TTC549 (cell line): ENCODE data around the gene SLC25A43.
"Not testable (repeated sequence)": the region's sequence is repeated elsewhere in the genome, so short reads cannot be mapped to it uniquely, and the experiment has no call there.

Experiments used
- FAIRE-seq: peaks from 2 replicates; lab custom pipeline; 2012; peaks lifted over from hg19 to GRCh38; lab: Jason Lieb, UNC

SLC25A43 gene

DNA sequence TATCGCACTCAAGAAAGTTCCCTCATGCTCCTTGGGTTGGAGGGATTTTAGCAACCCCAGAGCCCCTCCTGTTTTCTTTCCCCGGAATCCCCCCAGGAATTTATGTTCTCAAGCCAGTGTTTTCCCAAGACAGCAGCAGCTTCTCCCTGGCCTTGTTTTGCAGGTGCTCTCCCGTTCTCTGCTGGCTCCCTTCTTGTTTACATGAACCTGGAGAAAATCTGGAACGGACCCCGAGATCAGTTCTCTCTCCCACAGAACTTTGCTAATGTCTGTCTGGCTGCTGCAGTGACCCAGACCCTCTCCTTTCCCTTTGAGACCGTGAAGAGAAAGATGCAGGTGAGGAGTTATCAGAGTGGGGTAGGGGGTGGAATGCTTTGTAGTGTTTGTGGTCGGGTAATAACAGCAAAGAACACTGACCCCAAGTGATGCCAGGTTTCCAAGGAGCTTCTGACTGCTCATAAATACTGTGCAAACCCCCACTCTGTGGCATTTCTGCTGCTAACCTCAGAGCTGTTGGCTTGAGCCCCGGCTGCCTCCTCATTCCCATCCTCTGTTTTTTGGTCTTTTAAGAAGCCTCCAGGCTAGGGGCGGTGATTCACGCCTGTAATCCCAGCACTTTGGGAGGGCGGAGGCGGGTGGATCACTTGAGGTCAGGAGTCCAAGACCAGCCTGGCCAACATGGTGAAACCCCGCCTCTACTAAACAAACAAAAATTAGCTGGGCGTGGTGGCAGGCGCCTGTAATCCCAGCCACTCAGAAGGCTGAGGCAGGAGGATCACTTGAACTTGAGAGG, 11.1 kb downstream of the SLC25A43 start:
- no peak for FAIRE-seq

DNA sequence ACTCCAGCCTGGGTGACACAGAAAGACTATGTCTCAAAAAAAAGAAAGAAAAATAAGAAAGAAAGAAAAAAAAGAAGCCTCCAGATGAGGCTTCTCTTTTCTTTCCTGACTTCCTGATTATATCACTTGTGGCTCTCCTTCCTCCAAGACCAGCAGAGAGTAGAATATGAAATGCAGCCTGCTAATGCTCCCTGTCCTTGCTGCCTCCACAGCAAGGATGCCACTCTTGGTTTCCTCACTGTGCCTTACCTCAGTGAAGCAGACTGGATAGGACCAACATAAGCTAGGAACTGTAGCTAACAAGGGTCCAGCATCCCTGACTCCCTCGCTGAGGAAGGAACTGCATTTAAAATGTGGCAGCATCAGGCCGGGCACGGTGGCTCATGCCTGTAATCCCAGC, 11.7 kb downstream of the SLC25A43 start:
- FAIRE-seq = no peak

DNA sequence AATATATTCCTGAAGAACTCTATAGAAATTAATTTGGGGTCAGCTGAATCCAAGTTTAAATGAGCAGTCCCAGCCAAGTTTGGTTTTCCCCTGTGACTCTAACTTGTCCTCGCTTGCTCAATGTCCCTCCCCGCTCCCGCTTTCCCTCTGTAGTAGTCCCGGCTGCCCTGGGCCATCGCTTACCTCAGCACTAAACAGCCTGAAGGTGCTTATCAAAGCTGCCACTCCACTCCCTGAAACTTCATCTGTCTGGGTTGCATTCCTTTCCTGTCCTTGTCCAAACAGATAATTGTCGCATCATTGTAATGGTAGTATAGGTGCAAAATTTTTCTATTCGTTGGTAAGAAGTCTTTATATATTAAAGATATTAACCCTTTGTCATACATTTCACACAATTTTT, 12.8 kb downstream of the SLC25A43 start:
- no peak for FAIRE-seq

DNA sequence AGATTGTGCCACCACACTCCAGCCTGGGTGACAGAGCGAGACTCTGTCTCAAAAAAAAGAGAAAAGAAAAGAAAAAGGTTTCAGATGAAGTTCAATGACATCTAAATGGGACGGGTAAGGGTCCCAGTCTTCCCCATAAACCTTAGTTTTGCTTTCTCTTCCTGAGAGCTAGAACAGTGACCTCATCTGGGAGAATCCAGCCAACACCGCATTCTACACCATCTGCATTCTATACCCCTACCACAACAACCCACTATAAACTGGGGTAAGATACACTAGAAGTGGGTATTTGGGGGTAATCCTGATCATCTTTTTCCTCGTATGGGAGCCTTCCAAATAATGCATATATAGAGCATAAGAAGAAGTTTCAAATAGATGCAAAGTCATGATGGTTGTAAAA, 18.2 kb downstream of the SLC25A43 start:
- no peak for FAIRE-seq

DNA sequence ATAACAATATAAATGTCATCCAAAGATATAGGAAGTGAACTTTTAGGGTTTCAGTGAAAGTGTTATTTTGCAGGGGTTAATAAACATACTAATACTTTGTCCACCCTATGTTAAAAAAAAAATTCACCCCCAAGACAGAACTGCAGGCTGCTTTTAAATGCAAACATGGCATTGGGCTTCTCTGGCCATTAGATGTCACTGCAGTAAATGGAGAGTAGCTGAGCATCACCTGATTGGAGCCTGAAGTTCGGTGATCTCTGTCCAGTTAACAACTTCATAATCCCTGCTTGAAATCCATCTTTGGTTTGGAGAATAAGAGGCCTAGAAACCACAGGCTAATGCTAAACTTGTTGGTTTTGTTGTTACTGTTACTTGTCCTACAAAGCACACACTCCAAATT, 18.7 kb downstream of the SLC25A43 start:
- FAIRE-seq = no peak

DNA sequence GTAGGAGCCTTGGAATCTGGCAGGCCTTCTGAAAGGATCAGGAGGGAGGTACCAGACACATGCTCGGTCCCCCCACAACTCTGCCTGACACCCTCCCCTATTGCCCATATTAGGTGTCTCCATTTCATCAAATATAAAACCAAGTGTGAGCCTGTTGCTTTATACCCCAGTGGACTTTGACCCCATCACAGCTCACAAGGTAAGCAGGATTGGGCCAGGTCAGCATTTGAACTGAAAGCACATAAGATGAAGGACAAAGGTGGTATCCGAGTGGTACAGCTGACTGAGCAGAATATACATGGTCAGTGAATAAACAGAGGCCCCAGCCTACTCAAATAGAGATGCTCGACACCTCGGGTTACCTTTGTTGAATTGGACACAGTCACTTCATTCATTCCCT, 20.0 kb downstream of the SLC25A43 start:
- no peak for FAIRE-seq

DNA sequence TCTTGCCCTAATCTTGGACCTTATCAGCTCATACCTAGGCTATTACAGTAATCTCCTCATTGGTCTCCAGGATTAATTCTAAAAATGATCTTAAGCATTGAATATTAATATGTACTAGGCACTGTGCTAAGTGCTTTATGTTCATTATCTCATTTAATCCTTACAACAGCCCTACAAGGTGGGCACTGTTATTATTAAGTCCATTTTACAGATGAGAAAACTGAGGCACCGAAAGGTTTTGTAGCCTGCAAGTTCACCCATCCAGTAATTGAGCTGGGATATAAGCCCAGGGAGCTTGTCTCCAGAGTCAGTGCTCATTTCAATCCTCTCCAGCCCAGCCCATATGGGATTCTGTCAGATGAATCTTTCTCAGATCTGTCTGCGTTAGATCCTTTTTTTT, 20.8 kb downstream of the SLC25A43 start:
- no peak for FAIRE-seq

DNA sequence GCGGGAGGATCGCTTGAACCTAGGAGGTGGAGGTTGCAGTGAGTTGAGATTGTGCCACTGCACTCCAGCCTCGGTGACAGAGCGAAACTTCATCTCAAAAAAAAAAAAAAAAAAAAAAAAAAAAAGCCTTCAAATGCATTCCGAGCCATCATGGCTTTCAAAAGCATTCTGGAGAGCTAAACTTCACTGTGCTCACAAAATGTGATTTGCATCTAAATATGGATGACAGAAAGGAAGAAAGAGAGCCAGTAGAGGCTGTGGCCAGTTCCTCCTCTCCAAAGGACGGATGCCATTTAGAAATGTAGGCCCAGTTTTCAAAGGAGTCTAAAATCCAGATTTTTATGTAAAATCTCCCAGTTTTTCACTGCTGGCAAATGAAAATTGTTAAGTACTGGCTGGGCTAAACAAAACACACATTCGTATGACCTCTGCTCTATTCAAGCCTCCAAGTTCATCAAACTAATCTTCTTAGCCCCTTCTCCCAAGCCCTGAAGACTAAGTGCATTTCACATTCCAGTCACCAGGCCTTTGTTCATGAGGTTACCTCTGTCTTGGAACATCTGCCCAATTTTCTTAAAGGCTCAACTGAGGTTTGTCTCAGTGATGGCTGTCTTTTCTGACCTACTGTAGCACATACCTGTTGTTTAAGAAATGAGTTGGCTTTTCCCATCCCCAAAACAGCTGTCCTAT, 22.0 kb downstream of the SLC25A43 start:
- no peak for FAIRE-seq

DNA sequence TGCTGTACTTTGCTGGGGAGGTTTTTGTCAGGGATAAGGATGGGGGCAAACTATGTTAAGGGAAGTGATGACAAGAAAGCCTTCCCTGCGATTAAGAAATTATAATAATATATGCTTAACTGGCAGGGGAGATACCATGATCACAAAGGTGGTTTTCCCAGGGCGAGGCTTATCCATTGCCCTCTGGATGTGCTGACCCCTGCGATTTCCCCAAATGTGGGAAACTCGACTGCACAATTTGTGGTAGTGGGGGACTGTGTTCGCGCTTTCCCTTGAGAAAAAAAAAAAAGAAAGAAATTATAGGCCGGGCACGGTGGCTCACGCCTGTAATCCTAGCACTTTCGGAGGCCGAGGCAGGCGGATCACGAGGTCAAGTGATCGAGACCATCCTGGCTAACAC, 24.5 kb downstream of the SLC25A43 start:
- FAIRE-seq = no peak

DNA sequence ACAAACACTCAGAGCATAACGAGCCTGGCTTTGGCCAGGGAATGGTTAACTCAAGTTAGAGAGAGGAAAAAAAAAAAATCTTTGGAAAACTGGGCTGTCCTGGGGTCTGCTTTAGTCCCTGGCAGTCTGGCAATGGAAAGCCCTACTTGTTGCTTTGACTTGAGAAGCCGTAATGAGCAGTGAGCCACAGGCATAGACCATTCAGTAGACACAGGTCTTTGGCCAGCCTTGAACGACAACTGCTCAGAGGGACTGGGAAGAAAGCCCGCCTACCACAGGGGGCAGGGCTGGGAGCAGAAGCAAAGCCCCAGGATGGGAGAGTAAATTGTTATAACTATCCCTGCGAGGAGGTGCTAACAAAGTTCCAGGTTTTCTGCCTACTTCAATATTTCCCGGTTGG, 25.9 kb downstream of the SLC25A43 start:
- FAIRE-seq = no peak

DNA sequence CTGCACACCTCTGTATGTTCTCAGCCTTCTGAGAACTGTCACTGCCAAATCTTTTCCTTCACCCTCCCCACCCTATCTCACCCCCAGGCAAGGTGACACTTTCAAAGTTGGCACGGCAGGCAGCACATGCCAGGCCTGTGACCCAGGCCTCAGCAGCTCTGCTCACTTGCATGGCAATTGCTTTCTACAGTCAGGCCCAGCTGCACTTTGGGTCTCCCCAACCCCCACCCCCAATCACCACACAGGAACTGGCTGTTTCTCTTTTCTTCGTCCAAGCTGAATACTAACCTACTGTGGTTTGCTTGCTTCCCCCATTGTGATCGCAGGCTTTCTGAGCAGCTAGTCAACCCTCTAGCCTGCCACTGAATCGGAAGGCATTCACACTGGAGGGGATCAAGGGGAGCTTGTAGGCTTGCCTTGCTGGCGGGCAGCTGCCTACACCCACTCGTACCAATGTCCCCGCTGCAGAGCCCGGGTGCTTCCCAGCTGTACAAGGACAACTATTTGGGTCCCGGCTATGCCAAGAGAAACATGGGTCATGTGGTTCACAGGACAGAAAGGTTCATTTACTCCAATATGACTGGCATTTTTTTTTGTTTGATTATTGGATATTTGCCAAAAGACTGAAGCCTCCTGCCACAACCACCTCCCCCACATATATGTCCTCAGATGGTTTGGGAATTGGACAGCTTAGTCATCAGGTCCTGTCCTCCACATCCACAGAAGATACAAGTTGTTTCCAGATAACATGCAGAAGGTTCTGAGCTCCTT, 28.1 kb downstream of the SLC25A43 start:
- FAIRE-seq = no peak

DNA sequence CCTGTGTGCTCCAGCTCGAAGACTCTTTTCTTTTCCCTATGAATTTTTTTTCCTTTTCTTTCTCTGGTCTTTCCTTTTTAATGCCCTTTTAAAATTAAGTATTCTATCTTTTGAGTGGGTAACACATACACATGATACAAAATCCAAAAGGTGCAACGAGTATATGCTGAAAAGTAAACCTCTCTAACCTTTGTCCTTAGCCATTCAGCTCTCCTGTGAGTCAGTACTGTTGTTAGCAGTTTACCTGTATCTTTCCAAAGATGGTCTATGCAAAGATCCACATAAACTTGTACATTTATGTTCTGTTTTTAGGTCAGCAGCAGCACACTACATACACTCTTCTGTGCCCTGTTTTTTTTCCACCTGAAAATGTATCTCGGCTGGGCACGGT, 28.7 kb downstream of the SLC25A43 start:
- FAIRE-seq = no peak

DNA sequence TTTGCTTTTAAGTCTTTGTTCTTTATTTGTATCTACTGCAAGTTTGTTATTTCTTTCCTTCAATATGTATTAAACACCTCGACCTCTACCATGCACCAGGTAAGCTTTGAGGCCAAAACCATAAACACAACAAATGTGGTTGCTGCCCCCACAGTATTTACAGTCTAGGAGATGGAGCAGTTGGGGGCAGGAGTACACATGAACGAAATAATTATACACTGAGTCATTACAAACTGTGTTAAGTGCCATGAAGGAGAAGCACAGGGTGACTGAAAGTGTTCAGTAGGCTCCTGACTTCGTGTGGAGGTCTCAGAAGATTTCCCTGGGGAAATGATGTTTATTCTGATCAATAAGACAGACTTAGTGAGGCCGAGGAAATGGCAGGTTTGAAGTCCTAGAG, 30.3 kb downstream of the SLC25A43 start:
- no peak for FAIRE-seq

DNA sequence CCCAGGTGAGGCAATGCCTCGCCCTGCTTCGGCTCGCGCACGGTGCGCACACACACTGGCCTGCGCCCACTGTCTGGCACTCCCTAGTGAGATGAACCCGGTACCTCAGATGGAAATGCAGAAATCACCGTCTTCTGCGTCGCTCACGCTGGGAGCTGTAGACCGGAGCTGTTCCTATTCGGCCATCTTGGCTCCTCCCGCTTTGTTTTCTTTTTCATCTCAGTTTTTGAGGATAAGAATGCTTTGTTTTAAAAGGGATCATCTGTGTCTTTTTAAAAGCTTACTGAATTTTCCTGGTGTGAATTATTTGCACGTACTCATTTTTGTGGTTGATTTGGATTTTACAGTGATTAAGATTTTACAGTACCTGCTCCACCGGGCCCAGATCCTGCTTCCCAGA, 42.2 kb downstream of the SLC25A43 start:
- not testable (repeated sequence) for FAIRE-seq

DNA sequence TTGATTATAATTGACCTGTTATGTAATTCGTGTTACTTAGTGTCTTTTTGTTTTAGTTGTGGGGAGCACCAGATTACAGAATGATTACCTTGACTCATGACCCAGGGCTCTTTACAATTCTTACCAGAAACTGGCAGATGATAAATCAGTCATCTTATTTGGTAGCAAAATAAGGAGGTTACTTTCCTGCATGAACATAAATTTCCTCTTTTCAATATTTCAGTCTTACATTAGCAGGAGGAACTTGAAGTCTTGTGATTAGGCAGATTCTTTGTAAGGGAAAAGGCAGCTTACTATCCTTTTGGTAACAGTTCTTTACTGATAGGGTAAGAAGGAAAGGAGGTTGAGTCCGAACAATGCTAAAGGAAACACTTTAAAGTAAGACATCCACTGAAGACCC, 43.1 kb downstream of the SLC25A43 start:
- no peak for FAIRE-seq

DNA sequence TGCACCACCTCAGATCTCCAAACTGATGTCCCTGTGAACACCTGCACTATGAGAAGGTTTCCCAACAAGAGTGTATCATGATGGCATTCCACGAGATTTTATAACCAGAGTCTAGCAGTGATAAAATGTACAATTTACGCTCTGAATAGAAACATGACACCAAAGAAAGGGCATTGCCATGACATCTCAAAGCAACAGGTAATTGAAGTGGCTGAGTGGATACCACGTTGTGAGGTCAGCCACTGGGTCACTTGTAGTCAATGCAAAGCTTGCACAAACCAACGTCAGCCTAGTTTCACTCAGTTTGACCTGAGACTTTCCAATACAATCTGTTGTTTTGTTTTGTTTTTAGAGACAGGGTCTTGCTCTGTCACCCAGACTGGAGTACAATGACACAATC, 54.1 kb downstream of the SLC25A43 start:
- no peak for FAIRE-seq

DNA sequence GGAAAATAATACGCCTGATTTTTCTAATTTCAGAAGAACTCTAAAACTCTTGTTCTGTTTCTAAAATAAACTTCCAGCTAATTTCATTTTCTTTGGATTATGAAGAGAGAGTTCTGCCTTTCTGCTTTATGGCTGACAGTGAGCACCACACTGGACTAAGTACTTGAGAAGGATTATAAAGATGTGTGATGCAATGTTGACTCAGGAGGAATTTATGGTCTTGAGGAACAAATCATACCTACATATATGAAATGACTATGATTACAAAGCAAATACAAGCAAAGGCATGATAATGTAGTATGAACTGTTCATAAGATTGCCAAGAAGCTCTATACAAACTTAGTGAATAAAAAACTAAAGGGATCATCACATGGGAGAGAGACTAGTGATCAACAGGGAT, 56.1 kb downstream of the SLC25A43 start:
- FAIRE-seq = no peak

DNA sequence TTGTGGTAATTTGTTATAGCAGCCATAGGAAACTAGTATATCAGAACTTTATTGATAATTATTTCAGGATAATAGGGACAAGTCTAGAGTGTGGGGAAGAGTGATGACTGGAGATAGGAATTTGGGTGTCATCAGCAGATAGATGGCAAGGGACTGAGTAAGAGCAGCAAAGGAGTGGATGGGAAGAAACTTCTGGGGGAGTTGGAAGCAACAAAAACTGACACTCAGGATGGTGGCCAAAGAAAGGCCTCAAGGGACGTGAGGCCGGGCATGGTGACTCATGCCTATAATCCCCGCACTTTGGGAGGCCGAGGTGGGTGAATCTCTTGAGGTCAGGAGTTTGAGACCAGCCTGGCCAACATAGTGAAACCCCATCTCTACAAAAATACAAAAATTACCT, 60.0 kb downstream of the SLC25A43 start:
- no peak for FAIRE-seq

DNA sequence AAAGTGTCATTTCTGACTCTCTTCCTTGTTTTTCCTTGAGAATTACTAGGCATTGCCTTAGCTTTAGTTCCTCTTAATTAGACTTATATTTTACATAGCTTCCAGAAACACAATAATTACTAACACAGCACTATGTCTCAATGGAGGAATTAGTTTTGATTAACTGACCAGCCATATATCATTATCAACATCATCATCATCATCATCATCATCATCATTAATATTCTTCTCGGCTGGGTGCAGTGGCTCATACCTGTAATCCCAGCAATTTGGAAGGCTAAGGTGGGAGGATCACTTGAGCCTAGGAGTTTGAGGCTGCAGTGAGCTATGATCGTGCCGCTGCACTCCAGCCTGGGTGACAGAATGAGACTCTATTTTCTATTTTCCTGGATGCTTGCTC, 66.4 kb downstream of the SLC25A43 start:
- FAIRE-seq = no peak

DNA sequence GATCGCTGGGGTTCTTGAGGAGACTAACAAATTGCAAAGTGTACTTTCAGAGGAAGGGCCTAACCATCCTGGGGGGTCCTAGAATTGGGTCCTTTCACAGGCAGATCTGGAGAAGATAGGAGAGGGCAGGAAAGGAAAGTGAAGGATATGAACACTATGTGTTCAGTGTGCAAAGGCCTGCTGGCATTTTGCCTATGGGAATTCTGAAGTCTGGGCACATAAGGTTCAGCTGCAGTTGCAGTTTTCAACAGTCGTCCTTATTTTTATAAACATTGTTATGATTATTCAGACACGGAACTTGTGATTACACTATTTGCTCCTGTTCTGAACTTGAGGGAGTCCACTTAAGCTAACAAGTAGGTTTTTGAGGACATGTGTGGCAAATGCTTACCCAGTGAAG, 67.8 kb downstream of the SLC25A43 start:
- no peak for FAIRE-seq

DNA sequence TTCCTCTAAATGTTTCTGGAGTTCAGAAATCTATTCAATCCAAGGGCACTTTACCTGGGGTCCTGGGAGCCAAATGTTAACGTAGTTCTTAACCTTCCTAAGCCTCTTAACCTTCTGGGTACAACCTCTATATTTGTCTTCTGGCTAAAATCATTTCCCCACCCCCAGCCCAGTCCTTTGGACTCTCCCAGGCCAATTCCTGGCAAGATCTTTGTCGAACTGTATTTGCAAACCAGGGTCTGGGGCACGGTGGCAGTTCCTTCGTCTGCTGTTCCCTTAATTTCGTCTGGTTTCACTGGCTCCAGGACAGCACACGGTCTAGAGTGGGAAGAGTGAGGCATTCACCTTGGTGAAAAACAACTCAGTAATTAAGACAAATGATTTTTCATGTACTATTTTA, 68.3 kb downstream of the SLC25A43 start:
- FAIRE-seq = no peak

DNA sequence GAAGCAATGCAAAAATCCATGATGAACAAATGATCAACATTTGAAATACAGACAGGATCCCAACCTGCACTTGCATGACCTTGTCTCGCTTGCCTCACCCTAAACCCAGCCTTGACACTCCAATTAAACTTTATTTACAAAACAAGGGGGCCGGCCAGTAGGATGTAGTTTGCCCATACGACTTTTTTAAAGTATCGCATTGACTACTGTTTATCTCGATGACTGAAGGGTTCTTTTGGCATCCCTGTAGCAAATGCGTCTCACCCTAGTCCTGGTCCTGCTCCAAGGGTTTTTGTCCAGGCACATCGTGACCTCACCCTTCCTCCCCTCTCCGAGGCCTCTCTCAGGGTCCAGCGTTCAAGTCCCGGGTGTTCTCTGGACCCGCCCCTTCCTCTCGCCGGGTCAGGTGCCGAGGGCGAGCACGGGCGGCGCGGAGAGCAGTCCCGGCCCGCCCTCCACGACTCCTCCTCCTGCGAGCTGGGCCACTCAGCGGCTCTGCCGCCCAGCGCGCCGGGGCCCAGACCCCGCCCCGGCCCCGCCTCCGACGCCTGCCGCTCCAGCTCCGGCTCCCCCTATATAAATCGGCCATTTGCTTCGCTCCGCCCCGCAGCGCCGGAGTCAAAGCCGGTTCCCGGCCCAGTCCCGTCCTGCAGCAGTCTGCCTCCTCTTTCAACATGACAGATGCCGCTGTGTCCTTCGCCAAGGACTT, 68.9 kb downstream of the SLC25A43 start, which contains the start of gene SLC25A5:
Gene SLC25A5 (plus strand): TSS at position 603 of the 709 bp plus-strand sequence. CDS start 72 bp downstream, at position 675.
- no peak for FAIRE-seq
